IMR-90 (cell line): Measurements from ENCODE around the gene ALOX5AP. TPM values are rescaled to one million over a fixed set of nuclear protein-coding genes. Genes with fewer than 3 reads are reported as not detected.

ENCODE experiments used
- ATAC-seq: fragments of 200-7000 bp; cut with Tn5 transposase; 2 replicates; pipeline ENCODE4 v1.9.1; 2020; ENCODE audit warnings: low read depth, mild to moderate bottlenecking, moderate library complexity
- BruUV-seq: library from RNA; stranded (reverse); fragments of 400-500 nt; replicated peaks from 2 replicates; lab custom pipeline; 2021; lab: Mats Ljungman, UMichigan
- CTCF ChIA-PET: fragments of 300-600 bp; formaldehyde crosslinking; extraction: SDS; loops from one replicate; lab custom pipeline; 2021; ENCODE audit warnings: antibody characterized with exemption; lab: Yijun Ruan, JAX
- POLR2A ChIA-PET: fragments of 300-600 bp; sonication (Branson Sonifier 250); formaldehyde crosslinking; loops from one replicate; lab custom pipeline; 2022; ENCODE audit warnings: antibody characterized with exemption; ENCODE audit not compliant: unreplicated experiment; lab: Charles Lee
- DNase-seq: peaks from one replicate; pipeline ENCODE4 v3.0.0; 2013
- H2AFZ ChIP-seq: replicated peaks from 2 replicates; pipeline ENCODE3; 2013; ENCODE audit warnings: low read length, mild to moderate bottlenecking; ENCODE audit not compliant: poor library complexity
- H2AK5ac ChIP-seq: 2 replicates; pipeline ENCODE4 v1.6.1; 2013; ENCODE audit warnings: low read depth, low read length, inconsistent platforms
- H2AK9ac ChIP-seq: replicated peaks from 2 replicates; pipeline ENCODE3; 2013; ENCODE audit warnings: mild to moderate bottlenecking, low read depth, low read length, moderate library complexity; ENCODE audit not compliant: poor library complexity
- H2BK120ac ChIP-seq: 2 replicates; pipeline ENCODE4 v1.6.1; 2013; ENCODE audit warnings: low read depth, low read length, inconsistent platforms
- H2BK15ac ChIP-seq: 3 replicates; pipeline ENCODE4 v1.6.1; 2013; ENCODE audit warnings: low read depth, low read length, inconsistent platforms
- H2BK20ac ChIP-seq: 2 replicates; pipeline ENCODE4 v1.6.1; 2013; ENCODE audit warnings: low read depth, mild to moderate bottlenecking, inconsistent platforms, low read length, moderate library complexity
- H2BK5ac ChIP-seq: 2 replicates; pipeline ENCODE4 v1.6.1; 2013; ENCODE audit warnings: mild to moderate bottlenecking, low read depth, low read length, inconsistent platforms; ENCODE audit not compliant: poor library complexity, severe bottlenecking
- H3K14ac ChIP-seq: replicated peaks from 2 replicates; pipeline ENCODE4 v1.6.1; 2013; ENCODE audit warnings: low read depth, low read length, inconsistent platforms
- H3K18ac ChIP-seq: 2 replicates; pipeline ENCODE4 v1.6.1; 2013; ENCODE audit warnings: low read depth, low read length, control low read depth
- H3K23ac ChIP-seq: 2 replicates; pipeline ENCODE4 v1.6.1; 2013; ENCODE audit warnings: low read depth, low read length, inconsistent platforms
- H3K27ac ChIP-seq: 2 replicates; pipeline ENCODE4 v1.5.1; 2013; ENCODE audit warnings: mild to moderate bottlenecking, control low read depth, low read length; ENCODE audit not compliant: insufficient read depth
- H3K27me3 ChIP-seq: 2 replicates; pipeline ENCODE4 v1.6.1; 2013; ENCODE audit warnings: low read length; ENCODE audit not compliant: control insufficient read depth, insufficient read depth
- H3K36me3 ChIP-seq: 2 replicates; pipeline ENCODE4 v1.6.1; 2013; ENCODE audit warnings: low read length, mixed read lengths; ENCODE audit not compliant: control insufficient read depth, insufficient read depth
- H3K4ac ChIP-seq: 2 replicates; pipeline ENCODE4 v1.6.1; 2013; ENCODE audit warnings: low read depth, low read length, inconsistent platforms
- H3K4me1 ChIP-seq: 2 replicates; pipeline ENCODE4 v1.6.1; 2013; ENCODE audit warnings: low read length, mixed read lengths; ENCODE audit not compliant: control insufficient read depth, insufficient read depth
- H3K4me2 ChIP-seq: 2 replicates; pipeline ENCODE4 v1.6.1; 2013; ENCODE audit warnings: low read depth, mild to moderate bottlenecking, control low read depth, low read length, moderate library complexity
- H3K4me3 ChIP-seq: 2 replicates; pipeline ENCODE4 v1.5.1; 2013; ENCODE audit warnings: low read depth, mild to moderate bottlenecking, control low read depth, low read length, moderate library complexity; ENCODE audit not compliant: insufficient read depth
- H3K56ac ChIP-seq: 2 replicates; pipeline ENCODE4 v1.6.1; 2013; ENCODE audit warnings: low read length, inconsistent platforms; ENCODE audit not compliant: insufficient read depth; ENCODE audit errors: extremely low read depth
- H3K79me1 ChIP-seq, 2 experiments: 2 replicates each; pipeline ENCODE4 v1.6.1; 2013; ENCODE audit warnings: low read length in 2 of 2, inconsistent platforms in 1 of 2, low read depth in 1 of 2
- H3K9ac ChIP-seq: 2 replicates; pipeline ENCODE4 v1.6.1; 2013; ENCODE audit warnings: low read depth, low read length, control low read depth
- H3K9me1 ChIP-seq: 2 replicates; pipeline ENCODE4 v1.6.1; 2013; ENCODE audit warnings: low read length, inconsistent platforms; ENCODE audit not compliant: insufficient read depth
- H3K9me3 ChIP-seq: 2 replicates; pipeline ENCODE4 v1.6.1; 2013; ENCODE audit warnings: low read length; ENCODE audit not compliant: control insufficient read depth, insufficient read depth
- H4K20me1 ChIP-seq: 2 replicates; pipeline ENCODE4 v1.6.1; 2013; ENCODE audit warnings: low read length, inconsistent platforms; ENCODE audit not compliant: insufficient read depth
- H4K5ac ChIP-seq: 2 replicates; pipeline ENCODE4 v1.6.1; 2013; ENCODE audit warnings: mild to moderate bottlenecking, low read depth, low read length, control low read depth
- H4K8ac ChIP-seq, 2 experiments: 2 replicates each; pipeline ENCODE4 v1.6.1; 2013; ENCODE audit warnings: low read depth in 2 of 2, low read length in 2 of 2, control low read depth in 1 of 2, inconsistent platforms in 1 of 2
- H4K91ac ChIP-seq: 2 replicates; pipeline ENCODE4 v1.6.1; 2013; ENCODE audit warnings: low read depth, low read length, inconsistent platforms; ENCODE audit not compliant: insufficient read depth
- BHLHE40 ChIP-seq: fragments of 150-350 bp; IDR thresholded peaks from 2 replicates; pipeline ENCODE4 v1.6.1; 2016; ENCODE audit warnings: mild to moderate bottlenecking, low read depth, low read length
- CEBPB ChIP-seq: IDR thresholded peaks from 2 replicates; pipeline ENCODE4 v1.6.1; 2012; ENCODE audit warnings: low read depth, low read length, improper control_type of control experiment
- CHD1 ChIP-seq: IDR thresholded peaks from 2 replicates; pipeline ENCODE4 v1.6.1; 2012; ENCODE audit warnings: low read depth, low read length, improper control_type of control experiment
- CTCF ChIP-seq: conservative IDR thresholded peaks from 2 replicates; pipeline ENCODE4 v1.5.1; 2012; ENCODE audit warnings: mild to moderate bottlenecking, low read depth, low read length, improper control_type of control experiment
- MAFK ChIP-seq: IDR thresholded peaks from 2 replicates; pipeline ENCODE4 v1.6.1; 2012; ENCODE audit warnings: low read depth, low read length, improper control_type of control experiment
- MAZ ChIP-seq: IDR thresholded peaks from 2 replicates; pipeline ENCODE4 v1.6.1; 2012; ENCODE audit warnings: low read depth, mild to moderate bottlenecking, low read length, improper control_type of control experiment, moderate library complexity, borderline replicate concordance
- MXI1 ChIP-seq: IDR thresholded peaks from 2 replicates; pipeline ENCODE4 v1.6.1; 2012; ENCODE audit warnings: low read depth, mild to moderate bottlenecking, low read length, moderate library complexity, borderline replicate concordance
- NFE2L2 ChIP-seq: fragments of 150-350 bp; IDR thresholded peaks from 2 replicates; pipeline ENCODE4 v1.6.1; 2016; ENCODE audit warnings: low read depth, mild to moderate bottlenecking, low read length
- POLR2A ChIP-seq: IDR thresholded peaks from 2 replicates; pipeline ENCODE4 v1.6.1; 2012; ENCODE audit warnings: mild to moderate bottlenecking, low read depth, low read length
- RAD21 ChIP-seq: IDR thresholded peaks from 2 replicates; pipeline ENCODE4 v1.6.1; 2012; ENCODE audit warnings: low read length, improper control_type of control experiment
- RCOR1 ChIP-seq: IDR thresholded peaks from 2 replicates; pipeline ENCODE4 v1.6.1; 2012; ENCODE audit warnings: mild to moderate bottlenecking, low read length, improper control_type of control experiment; ENCODE audit not compliant: insufficient replicate concordance
- RFX5 ChIP-seq: IDR thresholded peaks from 2 replicates; pipeline ENCODE4 v1.8.0; 2012; ENCODE audit warnings: low read depth, mild to moderate bottlenecking, low read length, moderate library complexity
- SMC3 ChIP-seq: fragments of 150-350 bp; IDR thresholded peaks from 2 replicates; pipeline ENCODE4 v1.6.1; 2016; ENCODE audit warnings: low read depth, mild to moderate bottlenecking, antibody characterized with exemption, low read length, moderate library complexity
- WGBS, 2 experiments: methylation state at CpG; one replicate each; pipeline versions ENCODE4 v1.1.5 to v1.1.7; 2013; ENCODE audit warnings: missing lambda C conversion rate in 2 of 2; ENCODE audit not compliant: insufficient read length in 1 of 2; ENCODE audit errors: extremely low coverage in 2 of 2; 5-methylcytosine and 5-hydroxymethylcytosine counted together
- dilution Hi-C: fragments of 300-500 bp; cut with HindIII; formaldehyde crosslinking; loops from one replicate; pipeline ENCODE4 v1.14.3; 2018; ENCODE audit warnings: low sequenced_read_pairs; ENCODE audit not compliant: unreplicated experiment
- in situ Hi-C: fragments of 300-500 bp; cut with MboI; formaldehyde crosslinking; loops from 3 replicates; pipeline ENCODE4 v1.14.3; 2019; ENCODE audit warnings: low sequenced_read_pairs, inconsistent platforms, mixed read lengths
- intact Hi-C: fragments of 100-400 bp; cut with micrococcal nuclease; formaldehyde crosslinking; loops from 2 replicates; pipeline ENCODE4 v1.10.0; 2022
- polyA plus RNA-seq, 3 experiments: library from polyadenylated mRNA; depleted of rRNA; stranded (reverse); fragments of >200 nt; gene quantifications; 2 replicates each; pipeline ENCODE4 v1.2.3, GENCODE V29; 2012; ENCODE audit warnings: low replicate concordance in 1 of 3
- total RNA-seq: library from RNA; depleted of rRNA; stranded (reverse); fragments of >200 nt; gene quantifications from 2 replicates; pipeline ENCODE4 v1.2.3, GENCODE V29; 2012
- TF ChIP-seq, protein P1 (sequence below): fragments of 150-350 bp; IDR thresholded peaks from 2 replicates; pipeline ENCODE4 v1.6.1; 2016; ENCODE audit warnings: low read depth, mild to moderate bottlenecking, low read length, moderate library complexity, borderline replicate concordance
- TF ChIP-seq, protein P2 (sequence below): fragments of 150-350 bp; IDR thresholded peaks from 2 replicates; pipeline ENCODE4 v1.6.1; 2017; ENCODE audit warnings: mild to moderate bottlenecking, antibody characterized with exemption, low read length, low read depth

The ALOX5AP gene
- total and polyA plus RNA-seq, 2 of the 4 experiments (the other 2 are of a cell fraction): 0.62 TPM; not detected in 1

DNA sequence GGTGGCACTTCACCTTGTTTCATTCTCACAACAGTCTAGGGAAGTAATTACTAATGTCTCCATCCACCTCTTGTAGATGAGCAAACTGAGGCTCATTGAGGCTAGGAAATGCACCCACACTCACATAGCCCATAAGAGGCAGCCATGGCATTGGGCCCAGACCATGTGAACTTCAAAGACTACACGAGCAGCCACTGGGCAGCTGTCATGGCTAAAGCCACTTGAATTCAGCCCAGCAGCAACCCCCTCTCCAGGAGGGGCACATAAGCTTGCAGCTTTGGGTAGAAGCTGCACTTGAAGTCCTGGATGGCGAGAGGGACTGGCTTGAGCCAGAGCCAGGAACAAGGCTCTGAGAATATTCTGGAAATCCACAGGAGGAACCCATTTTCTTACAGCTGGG, 13.4 kb downstream of the ALOX5AP start:
- no peak overlapping the region for H4K8ac ChIP-seq
- dilution Hi-C loops (no loop called here), in situ Hi-C loops (no loop called here), intact Hi-C loops (no loop called here)
- ChIA-PET POLR2A (no interaction called here), CTCF (no interaction called here)
- H3K27me3 ChIP-seq: peaks cover 5% of the 10 kb centered on the region
- DNase-seq: no peak
- H2BK15ac ChIP-seq: no peak overlapping the region
- no peak overlapping the region for H3K14ac ChIP-seq
- TF ChIP-seq POLR2A (no peak), SMC3 (no peak), MAFK (no peak), MXI1 (no peak), RAD21 (no peak), NFE2L2 (no peak), CEBPB (no peak), RFX5 (no peak), RCOR1 (no peak), CHD1 (no peak), MAZ (no peak), BHLHE40 (no peak), CTCF (no peak)
- TF ChIP-seq, protein P1, sequence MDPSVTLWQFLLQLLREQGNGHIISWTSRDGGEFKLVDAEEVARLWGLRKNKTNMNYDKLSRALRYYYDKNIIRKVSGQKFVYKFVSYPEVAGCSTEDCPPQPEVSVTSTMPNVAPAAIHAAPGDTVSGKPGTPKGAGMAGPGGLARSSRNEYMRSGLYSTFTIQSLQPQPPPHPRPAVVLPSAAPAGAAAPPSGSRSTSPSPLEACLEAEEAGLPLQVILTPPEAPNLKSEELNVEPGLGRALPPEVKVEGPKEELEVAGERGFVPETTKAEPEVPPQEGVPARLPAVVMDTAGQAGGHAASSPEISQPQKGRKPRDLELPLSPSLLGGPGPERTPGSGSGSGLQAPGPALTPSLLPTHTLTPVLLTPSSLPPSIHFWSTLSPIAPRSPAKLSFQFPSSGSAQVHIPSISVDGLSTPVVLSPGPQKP: no peak
- TF ChIP-seq, protein P2, sequence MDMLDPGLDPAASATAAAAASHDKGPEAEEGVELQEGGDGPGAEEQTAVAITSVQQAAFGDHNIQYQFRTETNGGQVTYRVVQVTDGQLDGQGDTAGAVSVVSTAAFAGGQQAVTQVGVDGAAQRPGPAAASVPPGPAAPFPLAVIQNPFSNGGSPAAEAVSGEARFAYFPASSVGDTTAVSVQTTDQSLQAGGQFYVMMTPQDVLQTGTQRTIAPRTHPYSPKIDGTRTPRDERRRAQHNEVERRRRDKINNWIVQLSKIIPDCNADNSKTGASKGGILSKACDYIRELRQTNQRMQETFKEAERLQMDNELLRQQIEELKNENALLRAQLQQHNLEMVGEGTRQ: no peak
- H3K4me3 ChIP-seq: no peak overlapping the region
- no peak overlapping the region for H3K27ac ChIP-seq
- no peak overlapping the region for H2AK5ac ChIP-seq
- H3K9me3 ChIP-seq: peaks cover 5% of the 10 kb centered on the region; the same call in 1 of the 2 replicates
- H2BK20ac ChIP-seq: no peak overlapping the region
- no peak overlapping the region for H2AFZ ChIP-seq
- H3K4ac ChIP-seq: no peak overlapping the region
- H2AK9ac ChIP-seq: no peak overlapping the region
- no peak overlapping the region for H4K91ac ChIP-seq
- no peak overlapping the region for H2BK120ac ChIP-seq
- no peaks in the 10 kb centered on the region for H3K36me3 ChIP-seq
- no peak overlapping the region for H3K23ac ChIP-seq
- H4K5ac ChIP-seq: no peak overlapping the region
- H3K18ac ChIP-seq: no peak overlapping the region
- BruUV-seq: no TSS peak
- no peaks in the 10 kb centered on the region for H3K79me1 ChIP-seq
- peaks cover 5% of the 10 kb centered on the region; the same call in 1 of the 2 replicates for H4K20me1 ChIP-seq
- H3K56ac ChIP-seq: no peak overlapping the region
- H2BK5ac ChIP-seq: no peak overlapping the region
- no peak overlapping the region for H3K4me2 ChIP-seq
- no CpG with 5 or more reads among the region's 2 CpGs for WGBS, 2 experiments
- H3K4me1 ChIP-seq: peaks cover 14% of the 10 kb centered on the region
- no peak overlapping the region for H3K9ac ChIP-seq
- peaks cover 10% of the 10 kb centered on the region for H3K9me1 ChIP-seq
- ATAC-seq: no peak
